ENCODE measurements around the gene OAS3. TPM values are rescaled to one million over a fixed set of nuclear protein-coding genes. Genes with fewer than 3 reads are reported as not detected.
"Not testable (repeated sequence)": the region's sequence is repeated elsewhere in the genome, so short reads cannot be mapped to it uniquely, and the experiment has no call there.

The OAS3 gene, protein sequence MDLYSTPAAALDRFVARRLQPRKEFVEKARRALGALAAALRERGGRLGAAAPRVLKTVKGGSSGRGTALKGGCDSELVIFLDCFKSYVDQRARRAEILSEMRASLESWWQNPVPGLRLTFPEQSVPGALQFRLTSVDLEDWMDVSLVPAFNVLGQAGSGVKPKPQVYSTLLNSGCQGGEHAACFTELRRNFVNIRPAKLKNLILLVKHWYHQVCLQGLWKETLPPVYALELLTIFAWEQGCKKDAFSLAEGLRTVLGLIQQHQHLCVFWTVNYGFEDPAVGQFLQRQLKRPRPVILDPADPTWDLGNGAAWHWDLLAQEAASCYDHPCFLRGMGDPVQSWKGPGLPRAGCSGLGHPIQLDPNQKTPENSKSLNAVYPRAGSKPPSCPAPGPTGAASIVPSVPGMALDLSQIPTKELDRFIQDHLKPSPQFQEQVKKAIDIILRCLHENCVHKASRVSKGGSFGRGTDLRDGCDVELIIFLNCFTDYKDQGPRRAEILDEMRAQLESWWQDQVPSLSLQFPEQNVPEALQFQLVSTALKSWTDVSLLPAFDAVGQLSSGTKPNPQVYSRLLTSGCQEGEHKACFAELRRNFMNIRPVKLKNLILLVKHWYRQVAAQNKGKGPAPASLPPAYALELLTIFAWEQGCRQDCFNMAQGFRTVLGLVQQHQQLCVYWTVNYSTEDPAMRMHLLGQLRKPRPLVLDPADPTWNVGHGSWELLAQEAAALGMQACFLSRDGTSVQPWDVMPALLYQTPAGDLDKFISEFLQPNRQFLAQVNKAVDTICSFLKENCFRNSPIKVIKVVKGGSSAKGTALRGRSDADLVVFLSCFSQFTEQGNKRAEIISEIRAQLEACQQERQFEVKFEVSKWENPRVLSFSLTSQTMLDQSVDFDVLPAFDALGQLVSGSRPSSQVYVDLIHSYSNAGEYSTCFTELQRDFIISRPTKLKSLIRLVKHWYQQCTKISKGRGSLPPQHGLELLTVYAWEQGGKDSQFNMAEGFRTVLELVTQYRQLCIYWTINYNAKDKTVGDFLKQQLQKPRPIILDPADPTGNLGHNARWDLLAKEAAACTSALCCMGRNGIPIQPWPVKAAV
- 11.9 TPM for total RNA-seq

DNA sequence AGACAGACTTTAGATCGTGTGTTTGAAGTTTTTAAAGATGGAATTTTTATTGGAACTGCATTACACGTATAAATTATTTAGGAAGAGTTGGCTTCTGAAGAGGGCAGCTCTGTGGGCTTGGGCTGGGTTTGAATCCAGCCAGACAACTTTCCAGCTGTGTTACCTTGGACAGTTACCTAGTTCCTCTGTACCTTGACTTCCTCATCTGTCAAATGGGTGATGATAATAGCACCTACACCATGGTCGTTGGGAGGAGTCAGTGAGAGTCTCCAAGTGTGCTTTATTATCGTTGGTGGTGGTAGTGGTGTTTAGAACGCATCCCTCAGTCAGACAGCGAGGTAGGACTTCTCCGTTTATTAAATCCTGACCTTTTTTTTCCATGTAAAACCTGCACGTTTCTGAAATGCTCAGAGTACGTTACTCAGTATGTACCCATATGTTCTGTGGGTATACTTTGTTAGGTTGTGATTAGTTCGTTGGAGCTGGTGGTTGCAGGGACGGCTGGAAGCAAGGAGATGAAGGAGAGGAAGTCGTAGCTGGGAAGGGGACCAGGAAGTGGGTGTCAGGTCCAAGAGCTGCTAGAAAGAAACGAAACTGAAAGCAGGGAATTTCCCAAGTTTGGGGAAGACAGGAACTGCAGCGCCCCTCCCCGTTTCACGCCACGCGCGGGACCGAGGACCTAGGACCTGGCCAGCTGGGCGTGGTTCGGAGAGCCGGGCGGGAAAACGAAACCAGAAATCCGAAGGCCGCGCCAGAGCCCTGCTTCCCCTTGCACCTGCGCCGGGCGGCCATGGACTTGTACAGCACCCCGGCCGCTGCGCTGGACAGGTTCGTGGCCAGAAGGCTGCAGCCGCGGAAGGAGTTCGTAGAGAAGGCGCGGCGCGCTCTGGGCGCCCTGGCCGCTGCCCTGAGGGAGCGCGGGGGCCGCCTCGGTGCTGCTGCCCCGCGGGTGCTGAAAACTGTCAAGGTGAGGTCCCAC, at the start of gene OAS3:
Gene OAS3, plus strand, starts transcription at position 734 of the 979 bp plus-strand sequence. Its CDS starts 57 bp downstream, at position 791.
- DNase-seq (ENCODE audit: low spot score): peak; percentile 78

- no peak for DNase-seq (ENCODE audit: low spot score)
These were observed 46.9 kb upstream of the OAS3 start for GRCh38 chr12:112891093-112892024.

DNA sequence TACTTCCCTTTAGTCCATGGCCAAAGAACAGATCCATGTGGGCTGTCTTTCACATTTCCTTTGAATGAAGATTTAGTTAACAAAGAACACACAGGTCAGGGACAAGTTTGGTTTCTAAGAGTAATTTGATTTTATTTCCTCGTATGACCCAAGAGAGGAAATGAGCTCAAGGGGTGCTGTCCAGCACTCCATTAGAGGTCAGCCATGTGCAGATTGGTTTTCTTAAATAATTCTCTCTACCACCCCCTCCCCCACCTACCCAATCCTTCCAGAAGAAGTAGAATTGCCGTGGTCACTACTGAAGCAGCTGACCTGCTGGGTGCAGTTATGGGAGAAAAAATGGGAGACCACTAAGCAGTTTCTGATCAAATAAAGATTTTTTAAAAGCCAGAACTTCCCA, 45.4 kb upstream of the OAS3 start:
- DNase-seq (ENCODE audit: low spot score): no peak

DNA sequence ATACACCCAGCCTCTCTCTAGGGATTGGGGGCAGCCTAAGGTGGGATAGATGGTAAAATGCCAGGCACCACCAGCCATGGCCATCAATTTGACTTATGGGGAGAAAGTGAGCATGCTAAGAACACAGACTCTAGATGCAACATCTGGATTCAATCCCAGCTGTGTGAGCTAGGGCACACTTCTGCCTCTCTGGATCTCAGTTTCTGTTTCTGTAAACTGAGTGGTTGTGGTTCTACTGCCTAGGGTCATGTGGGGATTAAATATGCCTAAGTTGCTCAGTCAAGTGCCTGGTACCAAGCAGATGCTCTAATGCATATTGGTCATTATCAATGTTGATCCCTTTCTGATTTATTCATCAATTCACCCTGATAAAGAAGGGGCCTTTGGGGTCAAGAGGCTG, 44.1 kb upstream of the OAS3 start:
- no peak for DNase-seq (ENCODE audit: low spot score)

DNA sequence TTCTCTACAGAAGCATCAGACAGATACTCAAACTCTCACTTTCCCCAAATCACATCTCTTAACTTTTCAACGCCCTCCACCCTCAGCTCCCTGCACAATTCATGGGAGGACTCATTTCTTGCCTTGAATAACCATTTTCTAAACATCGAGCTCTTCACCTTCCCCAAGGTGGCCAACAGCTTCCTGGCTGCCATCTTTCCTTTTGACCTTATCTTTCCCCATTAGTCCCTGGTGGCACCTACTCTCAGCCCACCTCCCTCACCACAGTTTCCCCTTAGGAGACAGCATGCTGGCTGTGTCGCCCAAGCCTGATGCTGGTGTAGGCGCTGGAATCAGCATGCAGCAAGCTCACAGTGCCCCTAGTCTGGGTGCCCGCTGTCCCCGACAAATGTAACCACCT, 39.9 kb upstream of the OAS3 start:
- no peak for DNase-seq (ENCODE audit: low spot score)

GRCh38 chr12:112900298-112901145, 37.8 kb upstream of the OAS3 start:
- DNase-seq (ENCODE audit: low spot score): peak; percentile 48

- DNase-seq (ENCODE audit: low spot score): no peak
These were observed 37.0 kb upstream of the OAS3 start for GRCh38 chr12:112901271-112901670.

DNA sequence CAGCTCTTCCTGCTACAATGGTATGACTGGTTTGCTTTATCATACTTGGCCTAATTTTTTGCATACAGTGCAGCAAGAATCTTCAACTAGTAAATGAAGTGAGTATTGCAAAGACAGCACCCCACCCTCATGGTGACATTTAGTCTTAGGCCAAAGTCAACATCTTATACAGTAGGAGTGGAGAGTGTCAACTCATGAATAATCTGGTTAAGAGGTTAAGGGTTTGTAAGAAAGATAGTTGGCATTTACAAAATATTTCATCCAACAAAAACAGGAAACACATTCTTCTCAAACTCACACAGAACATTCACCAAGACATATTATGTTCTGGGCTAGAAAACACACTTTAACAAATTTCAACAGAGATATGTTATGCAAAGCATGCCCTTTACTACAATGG, 33.7 kb upstream of the OAS3 start:
- no peak for DNase-seq (ENCODE audit: low spot score)

DNA sequence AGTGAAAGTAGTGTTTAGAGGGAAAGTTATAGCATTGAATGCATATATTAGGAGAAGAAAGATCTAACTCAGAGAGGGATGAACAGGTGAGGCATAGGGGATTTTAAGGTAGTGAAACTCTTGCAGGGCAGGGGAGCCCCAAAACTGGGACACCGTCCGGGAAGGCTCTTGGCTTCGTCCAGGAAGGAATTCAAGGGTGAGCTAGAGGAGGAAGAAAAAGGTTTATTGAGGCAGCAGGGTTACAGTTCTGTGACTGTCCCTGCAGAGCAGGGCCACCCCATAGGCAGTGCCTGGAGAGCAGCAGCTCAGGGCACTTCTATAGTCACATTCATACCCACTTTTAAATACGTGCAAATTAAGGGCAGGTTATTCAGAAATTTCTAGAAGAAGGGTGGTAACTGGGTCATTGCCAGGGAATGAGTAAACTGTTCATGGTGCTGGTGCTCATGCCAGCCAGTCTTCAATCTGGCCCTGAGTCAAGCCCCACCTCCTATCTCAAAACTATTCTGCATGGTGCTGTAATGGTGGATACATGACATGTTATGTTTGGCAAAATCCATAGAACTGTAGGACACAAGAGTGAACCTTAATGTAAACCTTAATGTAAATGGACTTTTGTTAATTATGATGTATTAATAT, 32.7 kb upstream of the OAS3 start:
- peak; percentile 15 for DNase-seq (ENCODE audit: low spot score)

GRCh38 chr12:112906712-112907414, 31.4 kb upstream of the OAS3 start, which contains the start of gene OAS1:
Gene OAS1, plus strand, starts transcription at chr12:112906962. Its CDS starts 78 bp downstream, at chr12:112907040.
- DNase-seq (ENCODE audit: low spot score): peak; percentile 70

- DNase-seq (ENCODE audit: low spot score): no peak
These were observed 30.7 kb upstream of the OAS3 start for GRCh38 chr12:112907415-112908157.

- DNase-seq (ENCODE audit: low spot score): no peak
These were observed 29.7 kb upstream of the OAS3 start for GRCh38 chr12:112908548-112908947.

- DNase-seq (ENCODE audit: low spot score): no peak
These were observed 28.6 kb upstream of the OAS3 start for GRCh38 chr12:112909693-112910092.

- no peak for DNase-seq (ENCODE audit: low spot score)
These were observed 25.1 kb upstream of the OAS3 start for GRCh38 chr12:112913038-112913688.

DNA sequence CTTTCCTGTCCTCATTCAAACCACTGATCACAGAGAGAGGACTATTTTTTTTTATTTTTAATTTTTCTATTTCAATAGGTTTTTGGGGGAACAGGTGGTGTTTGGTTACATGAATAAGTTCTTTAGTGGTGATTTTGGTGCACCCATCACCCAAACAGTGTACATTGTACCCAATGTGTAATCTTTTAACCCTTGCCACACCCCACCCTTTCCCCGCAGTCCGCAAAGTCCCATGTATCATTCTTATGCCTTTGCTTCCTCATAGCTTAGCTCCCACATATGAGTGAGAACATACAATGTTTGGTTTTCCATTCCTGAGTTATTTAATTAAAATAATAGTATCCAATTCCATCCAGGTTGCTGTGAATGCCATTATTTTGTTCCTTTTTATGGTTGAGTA, 24.4 kb upstream of the OAS3 start:
- DNase-seq (ENCODE audit: low spot score): not testable (repeated sequence)

DNA sequence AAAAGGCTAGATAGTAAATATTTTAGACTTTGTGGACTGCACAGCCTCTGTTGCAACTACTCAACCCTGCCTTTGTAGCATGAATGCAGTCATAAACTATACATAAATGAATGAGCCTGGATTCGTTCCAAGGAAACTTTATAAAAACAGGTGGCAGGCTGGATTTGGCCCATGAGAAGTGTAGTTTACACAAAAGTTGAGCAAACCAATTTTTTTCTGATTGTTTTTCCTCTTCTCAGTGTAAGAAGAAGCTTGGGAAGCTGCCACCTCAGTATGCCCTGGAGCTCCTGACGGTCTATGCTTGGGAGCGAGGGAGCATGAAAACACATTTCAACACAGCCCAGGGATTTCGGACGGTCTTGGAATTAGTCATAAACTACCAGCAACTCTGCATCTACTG, 22.0 kb upstream of the OAS3 start:
- no peak for DNase-seq (ENCODE audit: low spot score)

DNA sequence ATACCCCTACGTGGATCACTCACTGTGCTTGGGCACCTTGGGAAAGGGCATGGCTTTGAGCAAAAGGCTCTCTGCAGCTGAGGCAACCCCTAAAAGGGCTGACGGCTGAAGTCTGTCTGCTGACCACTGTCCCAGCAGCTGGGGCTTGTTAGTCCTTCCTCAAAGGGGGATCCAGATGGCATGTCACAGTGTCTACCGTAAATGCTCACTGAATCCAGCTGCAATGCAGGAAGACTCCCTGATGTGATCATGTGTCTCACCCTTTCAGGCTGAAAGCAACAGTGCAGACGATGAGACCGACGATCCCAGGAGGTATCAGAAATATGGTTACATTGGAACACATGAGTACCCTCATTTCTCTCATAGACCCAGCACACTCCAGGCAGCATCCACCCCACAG, 19.2 kb upstream of the OAS3 start:
- no peak for DNase-seq (ENCODE audit: low spot score)

Measured in mucosa of gallbladder (tissue), 1 donor.